Right lobe of liver (tissue), 4 donors: ENCODE measurements around the gene CACNB4.

Source experiments
- POLR2A ChIP-seq: fragments of 450-650 bp; IDR thresholded peaks from one replicate; pipeline ENCODE4 v1.6.1; 2017; ENCODE audit warnings: antibody characterized with exemption, mild to moderate bottlenecking
- TF ChIP-seq, protein P1 (sequence below), 4 donors: fragments of 200-600 bp in 3 of 4; fragments of 450-650 bp in 1 of 4; IDR thresholded peaks; one replicate each; pipeline versions ENCODE4 v1.5.1 to v1.8.0; 2016 to 2022; ENCODE audit warnings: antibody characterized with exemption in 4 of 4, mild to moderate bottlenecking in 2 of 4
- donor health status: DM: no; HTN: no; CAD: no.
- donor health status: DM: no; HTN: no; CAD: no.
- donor health status: DM: no; HTN: yes; CAD: no.

DNA sequence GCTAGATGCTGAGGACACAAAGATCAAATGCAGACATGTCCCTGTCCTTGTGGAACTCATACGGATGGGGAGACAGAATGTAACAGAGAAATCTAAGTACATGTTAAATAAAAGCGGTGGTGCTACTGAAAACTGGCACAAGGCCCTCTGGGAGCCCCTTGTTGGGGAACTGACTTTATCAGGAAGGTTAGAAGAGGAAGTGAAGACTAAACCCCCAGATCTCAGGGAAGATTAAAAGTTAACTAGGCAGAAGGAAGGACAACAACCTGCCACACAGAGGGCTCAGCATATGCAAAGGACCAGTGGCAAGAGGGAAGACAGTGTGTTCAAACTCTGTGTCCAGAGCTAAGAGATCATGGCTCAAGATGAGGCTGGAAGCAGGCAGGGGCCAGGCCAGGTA is 4.8 kb downstream of the CACNB4 start:
- no peak for TF ChIP-seq POLR2A
- TF ChIP-seq, protein P1, sequence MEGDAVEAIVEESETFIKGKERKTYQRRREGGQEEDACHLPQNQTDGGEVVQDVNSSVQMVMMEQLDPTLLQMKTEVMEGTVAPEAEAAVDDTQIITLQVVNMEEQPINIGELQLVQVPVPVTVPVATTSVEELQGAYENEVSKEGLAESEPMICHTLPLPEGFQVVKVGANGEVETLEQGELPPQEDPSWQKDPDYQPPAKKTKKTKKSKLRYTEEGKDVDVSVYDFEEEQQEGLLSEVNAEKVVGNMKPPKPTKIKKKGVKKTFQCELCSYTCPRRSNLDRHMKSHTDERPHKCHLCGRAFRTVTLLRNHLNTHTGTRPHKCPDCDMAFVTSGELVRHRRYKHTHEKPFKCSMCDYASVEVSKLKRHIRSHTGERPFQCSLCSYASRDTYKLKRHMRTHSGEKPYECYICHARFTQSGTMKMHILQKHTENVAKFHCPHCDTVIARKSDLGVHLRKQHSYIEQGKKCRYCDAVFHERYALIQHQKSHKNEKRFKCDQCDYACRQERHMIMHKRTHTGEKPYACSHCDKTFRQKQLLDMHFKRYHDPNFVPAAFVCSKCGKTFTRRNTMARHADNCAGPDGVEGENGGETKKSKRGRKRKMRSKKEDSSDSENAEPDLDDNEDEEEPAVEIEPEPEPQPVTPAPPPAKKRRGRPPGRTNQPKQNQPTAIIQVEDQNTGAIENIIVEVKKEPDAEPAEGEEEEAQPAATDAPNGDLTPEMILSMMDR (IDR thresholded peaks at IDR 0.05): no peak
